AG09319 (cell line): ENCODE data around the gene TK2.
"Not testable (repeated sequence)": the region's sequence is repeated elsewhere in the genome, so short reads cannot be mapped to it uniquely, and the experiment has no call there.

Source experiments
- DNase-seq: peaks from one replicate; pipeline ENCODE4 v3.0.0-alpha.2; 2010; ENCODE audit warnings: low read depth; ENCODE audit errors: extremely low read depth
- CTCF ChIP-seq: IDR thresholded peaks from 2 replicates; pipeline ENCODE4 v1.5.1; 2011; ENCODE audit warnings: low read depth, mild to moderate bottlenecking, inconsistent platforms, low read length, moderate library complexity

Gene TK2

DNA sequence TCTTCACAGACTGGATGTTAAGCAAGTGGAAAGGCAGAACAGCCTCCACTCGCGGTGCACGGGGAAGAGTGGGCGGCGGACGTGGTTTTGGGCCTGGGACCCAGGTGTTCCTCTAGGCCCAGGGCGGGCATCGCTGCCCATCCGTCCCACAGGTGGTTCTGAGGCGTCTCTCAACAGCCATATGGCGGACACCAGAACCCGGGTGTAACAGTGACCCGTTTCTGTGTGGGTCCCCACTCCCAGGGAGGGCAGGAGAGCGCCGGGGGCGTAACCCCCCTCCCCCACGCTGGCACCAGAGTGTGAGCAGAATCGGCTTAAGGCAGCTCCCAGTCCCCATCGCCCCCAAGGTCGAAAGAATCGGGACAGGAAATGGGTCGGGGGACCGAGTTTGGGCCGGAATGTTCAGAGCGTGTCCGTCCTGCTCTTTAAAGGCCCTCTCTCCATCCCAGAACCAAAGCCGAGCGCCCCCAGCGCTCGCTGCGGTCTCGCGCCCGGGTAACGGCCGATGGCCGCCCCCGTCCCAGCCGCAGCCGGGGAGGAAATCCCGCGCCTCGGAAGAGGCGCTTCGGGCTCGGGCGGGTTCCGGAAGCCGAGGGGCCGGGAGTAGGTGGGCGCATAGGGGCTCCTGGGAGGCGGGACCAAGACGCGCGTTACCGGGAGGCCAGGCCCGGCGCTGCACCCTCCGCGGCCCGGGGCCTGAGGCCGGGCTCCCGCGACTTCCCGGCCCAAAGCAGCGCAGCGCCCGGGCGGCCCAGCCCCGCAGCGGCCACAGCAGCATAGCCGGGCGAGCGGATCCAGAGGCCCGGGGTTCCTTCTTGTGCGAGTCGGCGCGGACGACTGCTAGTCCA, at the start of gene TK2:
Gene TK2, minus strand, starts transcription at position 839 of the 848 bp plus-strand sequence. Its CDS starts 61 bp downstream, at position 778.
- TF ChIP-seq CTCF, result no peak; the same call in none of the 2 replicates
- DNase-seq, result no peak

DNA sequence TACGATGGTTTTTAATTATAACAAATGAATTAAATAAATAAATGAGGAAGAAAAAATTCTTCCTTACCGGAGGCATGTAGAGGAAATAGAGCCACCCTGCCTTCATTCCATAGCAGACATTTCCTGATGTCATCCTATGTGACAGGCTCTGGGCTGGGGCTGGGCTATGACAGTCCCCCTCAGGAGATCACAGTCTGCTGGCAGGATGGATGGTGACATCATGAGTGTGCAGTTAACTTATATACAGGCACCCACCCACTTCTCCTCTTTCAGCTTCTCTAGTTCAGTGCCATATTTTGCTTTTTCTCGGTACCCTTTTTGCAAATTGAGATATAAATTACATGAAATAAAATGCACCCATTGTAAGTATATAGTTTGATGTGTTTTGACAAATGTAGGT, 48.2 kb upstream of the TK2 start:
- DNase-seq, result no peak
- TF ChIP-seq CTCF, result no peak

DNA sequence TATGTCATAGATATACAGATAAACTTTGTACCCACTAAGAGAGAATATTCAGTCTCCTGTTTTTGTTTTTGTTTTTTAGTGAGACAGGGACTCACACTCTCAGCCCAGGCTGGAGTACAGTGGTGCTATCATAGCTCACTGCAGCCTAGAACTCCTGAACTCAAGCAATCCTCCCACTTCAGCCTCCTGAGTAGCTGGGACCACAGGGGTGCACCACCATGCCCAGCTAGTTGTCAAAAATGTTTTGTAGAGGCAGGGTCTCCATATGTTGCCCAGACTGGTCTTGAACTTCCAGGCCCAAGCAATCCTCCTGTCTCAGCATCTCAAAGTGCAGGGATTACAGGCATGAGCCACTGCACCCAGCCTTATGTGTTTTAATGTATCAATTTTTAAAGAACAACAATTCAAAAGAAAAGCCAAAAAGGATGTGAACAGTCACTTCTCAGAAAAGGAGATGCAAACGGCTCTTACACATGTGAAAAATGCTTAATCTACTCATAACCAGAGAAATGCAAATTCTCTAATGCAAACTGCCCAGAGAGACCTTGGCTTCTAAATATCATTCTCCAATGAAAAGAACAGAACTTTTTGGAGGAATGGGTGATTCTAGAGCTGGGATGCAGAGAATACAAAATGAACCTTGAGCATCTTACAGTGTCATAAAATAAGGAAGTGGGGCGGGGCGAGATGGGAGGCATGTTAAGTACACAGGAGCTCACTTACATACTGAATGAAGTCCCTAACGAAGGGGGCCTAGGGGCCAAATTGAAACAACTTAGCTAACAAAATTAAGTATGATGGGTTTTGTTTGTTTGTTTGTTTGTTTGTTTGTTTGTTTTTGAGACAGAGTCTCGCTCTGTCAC, 47.3 kb upstream of the TK2 start:
- TF ChIP-seq CTCF, result no peak
- no peak for DNase-seq

- not testable (repeated sequence) for DNase-seq
Measured at GRCh38 chr16:66596559-66596958, 46.6 kb upstream of the TK2 start.

GRCh38 chr16:66594739-66595138, 44.8 kb upstream of the TK2 start:
- DNase-seq, result no peak
- no peak for TF ChIP-seq CTCF

GRCh38 chr16:66592814-66593213, 42.9 kb upstream of the TK2 start:
- DNase-seq, result no peak
- TF ChIP-seq CTCF, result no peak

DNA sequence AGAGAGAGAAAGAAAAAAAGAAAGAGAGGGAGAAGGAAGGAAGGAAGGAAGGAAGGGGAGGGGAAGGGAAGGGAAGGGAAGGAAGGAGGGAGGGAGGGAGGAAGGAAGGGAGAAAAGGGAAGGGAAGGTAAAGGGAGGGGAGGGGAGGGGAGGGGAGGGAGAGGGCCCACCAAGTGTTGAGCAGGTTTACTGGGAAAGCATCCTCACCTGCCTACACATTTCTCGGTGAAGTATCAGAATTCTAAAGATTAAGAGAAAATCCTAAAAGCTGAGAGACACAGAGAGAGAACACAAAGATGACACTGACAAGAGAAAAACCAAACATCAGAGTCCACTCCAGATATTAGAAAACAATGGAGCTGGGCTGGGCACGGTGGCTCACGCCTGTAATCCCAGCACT, 42.3 kb upstream of the TK2 start:
- no peak for TF ChIP-seq CTCF
- DNase-seq, result no peak
